ENCODE measurements around the gene WWC2.

Gene WWC2

DNA sequence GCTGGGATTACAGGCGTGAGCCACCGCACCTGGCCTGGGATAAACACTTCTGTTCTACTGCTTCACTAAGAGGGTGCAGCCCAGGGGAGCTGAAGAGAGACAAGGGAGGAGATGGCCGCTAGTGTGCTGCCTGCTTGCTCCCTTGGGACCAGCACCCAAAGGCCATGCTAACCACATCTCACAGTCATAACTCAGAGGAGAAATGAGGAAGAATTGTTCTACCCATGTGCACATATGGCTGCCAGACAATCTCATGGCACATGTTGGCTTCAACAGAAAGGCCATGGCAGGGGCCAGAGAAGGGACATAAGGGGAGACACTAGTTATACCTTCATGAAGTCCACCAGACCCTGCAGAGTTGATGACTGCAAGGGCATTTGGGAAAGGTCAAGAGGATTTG lies 198.6 kb downstream of the WWC2 start:
- TF ChIP-seq, protein P1, sequence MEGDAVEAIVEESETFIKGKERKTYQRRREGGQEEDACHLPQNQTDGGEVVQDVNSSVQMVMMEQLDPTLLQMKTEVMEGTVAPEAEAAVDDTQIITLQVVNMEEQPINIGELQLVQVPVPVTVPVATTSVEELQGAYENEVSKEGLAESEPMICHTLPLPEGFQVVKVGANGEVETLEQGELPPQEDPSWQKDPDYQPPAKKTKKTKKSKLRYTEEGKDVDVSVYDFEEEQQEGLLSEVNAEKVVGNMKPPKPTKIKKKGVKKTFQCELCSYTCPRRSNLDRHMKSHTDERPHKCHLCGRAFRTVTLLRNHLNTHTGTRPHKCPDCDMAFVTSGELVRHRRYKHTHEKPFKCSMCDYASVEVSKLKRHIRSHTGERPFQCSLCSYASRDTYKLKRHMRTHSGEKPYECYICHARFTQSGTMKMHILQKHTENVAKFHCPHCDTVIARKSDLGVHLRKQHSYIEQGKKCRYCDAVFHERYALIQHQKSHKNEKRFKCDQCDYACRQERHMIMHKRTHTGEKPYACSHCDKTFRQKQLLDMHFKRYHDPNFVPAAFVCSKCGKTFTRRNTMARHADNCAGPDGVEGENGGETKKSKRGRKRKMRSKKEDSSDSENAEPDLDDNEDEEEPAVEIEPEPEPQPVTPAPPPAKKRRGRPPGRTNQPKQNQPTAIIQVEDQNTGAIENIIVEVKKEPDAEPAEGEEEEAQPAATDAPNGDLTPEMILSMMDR (conservative IDR thresholded peaks at IDR 0.05; ENCODE audit: low read depth, low read length), result no peak
- DNase-seq (ENCODE audit: low read depth), result no peak
- no peak overlapping the region for H3K4me3 ChIP-seq (ENCODE audit: low read length)

DNA sequence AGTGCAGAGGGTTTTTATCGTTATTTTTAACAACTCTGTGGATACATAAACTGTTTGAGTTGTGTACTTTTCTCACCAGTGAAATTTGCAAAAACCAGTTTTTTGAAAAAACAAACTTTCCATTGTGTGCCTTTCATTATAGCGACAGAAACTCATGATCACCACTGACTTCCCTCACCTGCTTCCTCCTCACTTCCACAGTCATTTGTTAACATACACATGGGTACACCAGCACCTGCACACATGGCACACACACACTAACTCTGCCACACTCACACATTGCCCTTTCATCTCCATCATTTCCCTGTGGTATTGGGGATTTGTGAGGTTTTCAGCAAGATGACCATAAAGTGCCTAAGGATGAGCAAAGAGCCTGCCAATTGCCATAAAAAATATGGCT lies 200.4 kb downstream of the WWC2 start:
- DNase-seq (ENCODE audit: low read depth), result no peak
- TF ChIP-seq, protein P1 (conservative IDR thresholded peaks at IDR 0.05; ENCODE audit: low read depth, low read length), result no peak
- H3K4me3 ChIP-seq (ENCODE audit: low read length), result no peak overlapping the region

DNA sequence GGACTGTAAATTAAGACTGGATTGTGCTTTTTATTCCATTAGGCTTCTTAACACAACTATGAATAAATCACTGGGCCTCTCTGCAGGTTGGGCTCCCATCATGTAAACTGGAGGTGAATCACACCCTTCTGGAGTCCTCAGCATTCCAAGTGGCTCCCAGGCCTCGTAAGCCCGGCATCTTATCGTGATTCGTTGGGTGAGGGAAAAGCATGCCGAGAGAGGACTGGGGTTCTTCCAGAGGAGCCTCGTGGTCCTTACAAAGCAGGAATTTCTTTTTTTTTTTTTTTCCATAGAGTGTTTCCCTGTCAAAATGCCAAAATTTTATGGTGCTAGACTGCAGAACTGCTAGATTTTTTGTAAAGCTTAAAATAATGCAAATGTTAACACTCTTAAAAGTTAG lies 201.0 kb downstream of the WWC2 start:
- DNase-seq (ENCODE audit: low read depth), result peak; percentile 17
- H3K4me3 ChIP-seq (ENCODE audit: low read length), result no peak overlapping the region
- TF ChIP-seq, protein P1 (conservative IDR thresholded peaks at IDR 0.05; ENCODE audit: low read depth, low read length), result no peak

DNA sequence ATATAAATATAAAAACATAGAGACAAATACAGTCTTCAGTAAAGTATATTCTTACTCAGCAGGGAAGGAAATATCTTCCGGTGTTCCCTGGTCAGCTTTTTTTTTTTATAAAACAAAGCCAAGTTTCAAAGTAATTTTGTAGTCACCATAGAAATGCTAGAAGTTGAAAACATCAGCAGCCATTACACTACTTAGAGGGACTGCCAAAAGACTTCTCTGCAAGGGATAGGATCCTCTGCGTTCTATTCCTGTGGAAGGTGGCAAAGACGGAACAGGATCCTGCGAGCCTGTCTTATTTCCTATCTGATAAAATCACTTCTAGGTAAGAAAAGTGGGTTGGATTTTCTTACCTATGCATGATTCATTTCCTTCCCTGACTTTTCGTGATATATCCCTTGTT lies 201.6 kb downstream of the WWC2 start:
- H3K4me3 ChIP-seq (ENCODE audit: low read length), result no peak overlapping the region
- DNase-seq (ENCODE audit: low read depth), result no peak
- TF ChIP-seq, protein P1 (conservative IDR thresholded peaks at IDR 0.05; ENCODE audit: low read depth, low read length), result no peak

DNA sequence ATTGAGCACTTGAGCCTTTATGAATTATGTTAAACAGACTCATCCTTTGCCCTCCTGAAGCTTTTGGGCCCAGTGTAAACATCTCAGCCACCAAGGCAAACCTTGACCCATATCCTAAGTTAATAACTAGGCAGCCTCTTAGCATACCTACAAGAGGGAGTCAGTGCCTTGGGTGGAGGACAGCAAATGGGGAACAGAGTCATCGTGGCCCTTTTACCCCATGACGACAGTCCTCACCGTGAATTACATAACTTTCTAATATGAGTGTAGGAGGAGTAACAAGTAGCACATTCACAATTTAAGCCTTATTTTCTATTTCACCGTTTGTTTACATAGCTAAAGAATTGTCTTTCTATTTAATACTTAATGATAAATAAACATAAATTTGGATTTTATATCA lies 204.2 kb downstream of the WWC2 start:
- H3K4me3 ChIP-seq (ENCODE audit: low read length), result no peak overlapping the region
- TF ChIP-seq, protein P1 (conservative IDR thresholded peaks at IDR 0.05; ENCODE audit: low read depth, low read length), result no peak
- DNase-seq (ENCODE audit: low read depth), result no peak

DNA sequence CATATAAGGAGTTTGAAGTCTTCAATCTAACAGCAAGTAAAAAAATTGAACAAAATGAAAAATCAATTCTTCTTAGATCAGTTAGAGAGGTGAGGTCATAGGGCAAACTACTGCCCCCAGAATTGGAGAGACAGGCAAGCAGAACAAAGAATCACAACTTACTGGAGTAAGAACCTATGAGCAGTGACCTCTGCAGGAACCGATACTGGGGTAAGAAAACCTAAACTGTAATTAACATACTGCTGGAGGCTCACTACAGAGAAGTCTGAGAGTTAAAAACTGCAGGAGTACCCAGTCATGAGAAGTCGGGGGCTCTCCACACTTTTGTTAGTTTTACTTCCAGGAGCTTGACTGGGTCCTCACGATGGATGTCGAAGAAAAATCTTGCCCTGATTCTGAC lies 205.0 kb downstream of the WWC2 start:
- DNase-seq (ENCODE audit: low read depth), result no peak
- TF ChIP-seq, protein P1 (conservative IDR thresholded peaks at IDR 0.05; ENCODE audit: low read depth, low read length), result no peak
- H3K4me3 ChIP-seq (ENCODE audit: low read length), result no peak overlapping the region

DNA sequence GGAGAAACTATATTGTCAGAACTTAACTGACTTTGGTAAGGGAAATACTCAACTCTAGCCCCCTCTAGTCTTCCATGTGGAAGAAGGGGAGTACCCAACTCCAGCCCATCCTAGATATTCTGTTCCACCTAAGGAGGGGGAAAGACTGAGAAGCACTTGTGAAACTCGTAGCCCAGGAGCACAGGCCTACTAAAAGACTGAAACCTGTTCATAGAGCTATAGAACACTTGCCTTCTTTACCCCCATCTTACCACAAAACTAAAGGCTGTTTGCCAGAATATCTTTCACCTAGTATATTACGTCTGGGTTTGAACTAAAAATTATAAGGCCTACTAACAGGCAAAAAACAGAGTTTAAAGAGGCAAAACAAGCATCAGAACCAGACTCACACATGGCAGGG lies 205.5 kb downstream of the WWC2 start:
- no peak overlapping the region for H3K4me3 ChIP-seq (ENCODE audit: low read length)
- no peak for DNase-seq (ENCODE audit: low read depth)
- TF ChIP-seq, protein P1 (conservative IDR thresholded peaks at IDR 0.05; ENCODE audit: low read depth, low read length), result no peak
